Panc1 (cell line): ENCODE results near the gene PRKACG. TPM values are rescaled to one million over a fixed set of nuclear protein-coding genes. Genes with fewer than 3 reads are reported as not detected.

Experiments
- ATAC-seq: fragments of 200-7000 bp; cut with Tn5 transposase; 2 replicates; pipeline ENCODE4 v1.9.1; 2020; ENCODE audit warnings: mild to moderate bottlenecking, moderate library complexity
- Bru-seq: library from RNA; stranded (reverse); fragments of 400-500 nt; gene quantifications from one replicate; lab custom pipeline; 2021; lab: Mats Ljungman, UMichigan
- BruChase-seq, 2 experiments: library from RNA; stranded (reverse); fragments of 400-500 nt; gene quantifications; one replicate each; lab custom pipeline; 2021; lab: Mats Ljungman, UMichigan
- BruUV-seq: library from RNA; stranded (reverse); fragments of 400-500 nt; replicated peaks from 2 replicates; lab custom pipeline; 2021; lab: Mats Ljungman, UMichigan
- CTCF ChIA-PET: fragments of 300-600 bp; sonication (Branson Sonifier 250); formaldehyde crosslinking; loops from one replicate; lab custom pipeline; 2022; ENCODE audit warnings: antibody characterized with exemption; lab: Charles Lee
- POLR2A ChIA-PET: fragments of 300-600 bp; sonication (Branson Sonifier 250); formaldehyde crosslinking; loops from one replicate; lab custom pipeline; 2022; ENCODE audit warnings: antibody characterized with exemption; lab: Charles Lee
- DNase-seq: peaks from one replicate; pipeline ENCODE4 v3.0.0-alpha.2; 2010; ENCODE audit warnings: low read depth, low spot score
- H3K27ac ChIP-seq: 2 replicates; pipeline ENCODE4 v1.5.1; 2011; ENCODE audit warnings: mild to moderate bottlenecking, low read length, inconsistent platforms
- H3K27me3 ChIP-seq: fragments of 200-500 bp; sonication (Bioruptor generic); 2 replicates; pipeline ENCODE4 v1.6.0; 2014; ENCODE audit warnings: low read length, inconsistent platforms; ENCODE audit not compliant: control insufficient read depth, insufficient read depth
- H3K36me3 ChIP-seq: fragments of 200-500 bp; sonication (Bioruptor generic); 2 replicates; pipeline ENCODE4 v1.5.1; 2014; ENCODE audit warnings: inconsistent platforms, mild to moderate bottlenecking, low read length, moderate library complexity; ENCODE audit not compliant: control insufficient read depth, insufficient read depth
- H3K4me1 ChIP-seq: 2 replicates; pipeline ENCODE4 v1.5.1; 2011; ENCODE audit warnings: inconsistent platforms, mild to moderate bottlenecking, low read length, moderate library complexity; ENCODE audit not compliant: control insufficient read depth, insufficient read depth
- H3K4me3 ChIP-seq, 2 experiments: 2 replicates each; pipeline ENCODE4 v1.5.1; 2011 to 2012; ENCODE audit warnings: low read depth in 2 of 2, low read length in 2 of 2, mild to moderate bottlenecking in 2 of 2, inconsistent platforms in 1 of 2, moderate library complexity in 1 of 2
- H3K9me3 ChIP-seq: fragments of 200-500 bp; sonication (Bioruptor generic); 2 replicates; pipeline ENCODE4 v1.5.1; 2014; ENCODE audit warnings: low read depth, mild to moderate bottlenecking, inconsistent platforms, low read length, moderate library complexity; ENCODE audit not compliant: control insufficient read depth, insufficient read depth
- POLR2AphosphoS5 ChIP-seq: IDR thresholded peaks from 2 replicates; pipeline ENCODE4 v1.6.1; 2012; ENCODE audit warnings: mild to moderate bottlenecking, low read depth, low read length, moderate library complexity
- REST ChIP-seq, 2 experiments: IDR thresholded peaks; 2 replicates each; pipeline ENCODE4 v1.6.1; 2011 to 2012; ENCODE audit warnings: low read depth in 2 of 2, control low read depth in 1 of 2, low read length in 1 of 2, mild to moderate bottlenecking in 1 of 2, moderate library complexity in 1 of 2; ENCODE audit not compliant: insufficient read depth in 1 of 2
- SIN3A ChIP-seq: IDR thresholded peaks from 2 replicates; pipeline ENCODE4 v1.6.1; 2012; ENCODE audit warnings: low read depth, mild to moderate bottlenecking, low read length, moderate library complexity, borderline replicate concordance; ENCODE audit not compliant: insufficient read depth
- TCF7L2 ChIP-seq: IDR thresholded peaks from 2 replicates; pipeline ENCODE4 v1.6.1; 2011; ENCODE audit warnings: mild to moderate bottlenecking, low read depth, low read length, inconsistent platforms
- in situ Hi-C: cut with HindIII; loops from 2 replicates; pipeline ENCODE4 v1.10.0; 2016; ENCODE audit warnings: low sequenced_read_pairs, low pct_unique_long_range_greater_than_20kb
- intact Hi-C: fragments of 100-400 bp; cut with micrococcal nuclease; formaldehyde crosslinking; loops from one replicate; pipeline ENCODE4 v1.10.0; 2022; ENCODE audit not compliant: unreplicated experiment
- long read RNA-seq: library from polyadenylated mRNA; unstranded; transcript quantifications from one replicate; pipeline ENCODE4 v2.0.0, GENCODE V29; 2021; ENCODE audit not compliant: unreplicated experiment
- polyA plus RNA-seq: library from polyadenylated mRNA; unstranded; fragments of >200 nt; gene quantifications from one replicate; pipeline ENCODE4 v1.2.1, GENCODE V29; 2012; ENCODE audit warnings: missing spikeins; ENCODE audit not compliant: insufficient read length
- total RNA-seq: library from RNA; stranded (reverse); gene quantifications from one replicate; pipeline ENCODE4 v1.2.1, GENCODE V29; 2021; ENCODE audit not compliant: unreplicated experiment
- TF ChIP-seq, protein P1 (sequence below): fragments of 450-650 bp; IDR thresholded peaks from 2 replicates; pipeline ENCODE4 v1.5.1; 2017; ENCODE audit warnings: mild to moderate bottlenecking

PRKACG gene
- not detected for total RNA-seq
- polyA plus RNA-seq = not detected
- not detected for Bru-seq, nascent RNA
- BruChase-seq, experiment 1, labeled RNA remaining after a 2-hour chase = not detected
- BruChase-seq, experiment 2, labeled RNA remaining after a 6-hour chase = not detected
- long read RNA-seq = 0 reads

DNA sequence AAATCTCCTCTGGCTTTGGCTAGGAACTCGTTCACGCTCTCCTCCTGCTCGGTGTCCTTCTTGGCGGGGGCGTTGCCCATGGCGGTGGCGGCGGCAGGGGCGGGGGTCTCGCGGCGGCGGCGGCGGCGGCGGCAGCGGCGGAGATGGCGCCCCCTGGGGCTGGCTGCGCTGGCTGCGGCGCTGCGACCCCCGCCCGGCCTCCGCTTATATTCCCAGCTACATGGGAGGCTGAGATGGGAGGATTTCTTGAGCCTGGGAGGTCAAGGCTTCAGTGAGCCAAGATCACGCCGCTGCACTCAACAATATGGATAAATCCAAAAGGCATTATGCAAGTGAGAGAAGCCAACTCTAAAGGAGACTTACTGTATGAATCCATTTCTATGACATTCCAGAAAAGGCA is at the start of gene PRKACG:
TSS of gene PRKACG (minus strand) at position 101 of the 400 bp plus-strand sequence. CDS start at position 80, 21 bp downstream.
- H3K9me3 ChIP-seq = no peaks in the 10 kb centered on the region
- CTCF ChIA-PET = no interaction called here
- no peak within 1 kb of the TSS for H3K4me3 ChIP-seq
- no peak within 1 kb of the TSS for H3K27ac ChIP-seq
- DNase-seq (no peak), ATAC-seq (no peak)
- H3K36me3 ChIP-seq = no peaks in the 10 kb centered on the region
- no peaks in the 10 kb centered on the region for H3K4me1 ChIP-seq
- POLR2A ChIA-PET = no interaction called here
- in situ Hi-C loops (no loop called here), intact Hi-C loops (no loop called here)
- no peaks in the 10 kb centered on the region for H3K27me3 ChIP-seq
- BruUV-seq = no TSS peak
- TF ChIP-seq POLR2AphosphoS5 (no peak), SIN3A (no peak), TCF7L2 (no peak), REST (IDR thresholded peaks at IDR 0.05; ENCODE audit: insufficient read depth in 1 of 2, low read depth in 2 of 2, low read length in 1 of 2) (no peak)
- TF ChIP-seq, protein P1, sequence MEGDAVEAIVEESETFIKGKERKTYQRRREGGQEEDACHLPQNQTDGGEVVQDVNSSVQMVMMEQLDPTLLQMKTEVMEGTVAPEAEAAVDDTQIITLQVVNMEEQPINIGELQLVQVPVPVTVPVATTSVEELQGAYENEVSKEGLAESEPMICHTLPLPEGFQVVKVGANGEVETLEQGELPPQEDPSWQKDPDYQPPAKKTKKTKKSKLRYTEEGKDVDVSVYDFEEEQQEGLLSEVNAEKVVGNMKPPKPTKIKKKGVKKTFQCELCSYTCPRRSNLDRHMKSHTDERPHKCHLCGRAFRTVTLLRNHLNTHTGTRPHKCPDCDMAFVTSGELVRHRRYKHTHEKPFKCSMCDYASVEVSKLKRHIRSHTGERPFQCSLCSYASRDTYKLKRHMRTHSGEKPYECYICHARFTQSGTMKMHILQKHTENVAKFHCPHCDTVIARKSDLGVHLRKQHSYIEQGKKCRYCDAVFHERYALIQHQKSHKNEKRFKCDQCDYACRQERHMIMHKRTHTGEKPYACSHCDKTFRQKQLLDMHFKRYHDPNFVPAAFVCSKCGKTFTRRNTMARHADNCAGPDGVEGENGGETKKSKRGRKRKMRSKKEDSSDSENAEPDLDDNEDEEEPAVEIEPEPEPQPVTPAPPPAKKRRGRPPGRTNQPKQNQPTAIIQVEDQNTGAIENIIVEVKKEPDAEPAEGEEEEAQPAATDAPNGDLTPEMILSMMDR = no peak

- no peak for TF ChIP-seq TCF7L2
- TF ChIP-seq, protein P1 = no peak
- TF ChIP-seq REST (IDR thresholded peaks at IDR 0.05; ENCODE audit: insufficient read depth in 1 of 2, low read depth in 2 of 2, low read length in 1 of 2) = no peak
- no peak for DNase-seq
- ChIA-PET POLR2A (no interaction called here), CTCF (no interaction called here)
- H3K9me3 ChIP-seq = no peaks in the 10 kb centered on the region
- no TSS peak for BruUV-seq
- no peaks in the 10 kb centered on the region for H3K27me3 ChIP-seq
- no peak overlapping the region for H3K4me3 ChIP-seq
- intact Hi-C loops (no loop called here), in situ Hi-C loops (no loop called here)
- H3K4me1 ChIP-seq = no peaks in the 10 kb centered on the region
- 0 out of 2 replicates have a peak, but pooled peaks cover 3% of the 10 kb centered on the region for H3K36me3 ChIP-seq
- no peak overlapping the region for H3K27ac ChIP-seq
- no peak for ATAC-seq
These were observed 48.3 kb upstream of the PRKACG start for GRCh38 chr9:69062195-69062594.
